A673 (cell line): ENCODE data around the gene MCCD1.

ENCODE experiments used
- EZH2 ChIP-seq: fragments of 200-600 bp; sonication (generic); IDR thresholded peaks from 2 replicates; pipeline ENCODE4 v1.6.1; 2017; ENCODE audit warnings: borderline replicate concordance, low read depth, mild to moderate bottlenecking, mixed read lengths, antibody characterized with exemption, low read length; ENCODE audit not compliant: poor library complexity, severe bottlenecking
- TF ChIP-seq, protein P1 (sequence below): fragments of 300-800, 200-600 bp; sonication (generic); conservative IDR thresholded peaks from 2 replicates; pipeline ENCODE4 v1.5.1; 2017; ENCODE audit warnings: low read depth, mild to moderate bottlenecking, antibody characterized with exemption, low read length, moderate library complexity, mixed read lengths

DNA sequence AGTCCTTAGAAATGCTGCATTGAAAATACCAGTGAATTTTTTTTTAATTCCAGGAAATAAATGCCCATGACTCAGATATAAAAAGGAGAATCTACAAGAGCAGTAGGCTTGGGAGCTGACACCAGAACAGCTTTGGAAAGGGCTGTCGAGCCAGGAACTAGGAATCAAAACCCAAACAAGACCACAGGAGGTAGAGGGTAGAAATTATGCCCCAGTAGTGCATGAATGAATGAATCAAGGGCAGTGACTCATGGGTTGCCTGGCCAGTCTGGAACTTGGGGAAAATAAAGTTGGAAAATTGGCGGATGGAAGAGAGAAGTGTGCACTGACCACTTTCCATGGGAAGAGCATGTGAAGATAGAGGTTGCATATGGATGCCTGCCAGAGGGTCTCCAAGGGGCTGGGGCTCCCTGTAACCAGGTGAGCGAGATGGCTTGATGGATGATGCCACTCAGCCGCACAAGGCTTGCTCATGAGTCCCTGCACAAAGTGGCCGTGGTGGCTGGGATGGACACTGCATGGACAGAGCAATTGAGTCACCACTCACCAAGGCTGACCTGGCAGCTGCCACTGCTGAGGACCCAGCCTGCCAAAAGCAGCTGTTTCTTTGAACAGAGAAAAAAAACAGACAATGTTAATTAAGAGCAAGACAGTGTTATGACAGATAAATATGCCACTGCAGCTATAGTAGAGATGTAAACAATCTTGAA, 15.2 kb upstream of the MCCD1 start:
- TF ChIP-seq, protein P1, sequence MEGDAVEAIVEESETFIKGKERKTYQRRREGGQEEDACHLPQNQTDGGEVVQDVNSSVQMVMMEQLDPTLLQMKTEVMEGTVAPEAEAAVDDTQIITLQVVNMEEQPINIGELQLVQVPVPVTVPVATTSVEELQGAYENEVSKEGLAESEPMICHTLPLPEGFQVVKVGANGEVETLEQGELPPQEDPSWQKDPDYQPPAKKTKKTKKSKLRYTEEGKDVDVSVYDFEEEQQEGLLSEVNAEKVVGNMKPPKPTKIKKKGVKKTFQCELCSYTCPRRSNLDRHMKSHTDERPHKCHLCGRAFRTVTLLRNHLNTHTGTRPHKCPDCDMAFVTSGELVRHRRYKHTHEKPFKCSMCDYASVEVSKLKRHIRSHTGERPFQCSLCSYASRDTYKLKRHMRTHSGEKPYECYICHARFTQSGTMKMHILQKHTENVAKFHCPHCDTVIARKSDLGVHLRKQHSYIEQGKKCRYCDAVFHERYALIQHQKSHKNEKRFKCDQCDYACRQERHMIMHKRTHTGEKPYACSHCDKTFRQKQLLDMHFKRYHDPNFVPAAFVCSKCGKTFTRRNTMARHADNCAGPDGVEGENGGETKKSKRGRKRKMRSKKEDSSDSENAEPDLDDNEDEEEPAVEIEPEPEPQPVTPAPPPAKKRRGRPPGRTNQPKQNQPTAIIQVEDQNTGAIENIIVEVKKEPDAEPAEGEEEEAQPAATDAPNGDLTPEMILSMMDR = no peak
- no peak for TF ChIP-seq EZH2
